ENCODE measurements around the gene DIP2B.

The DIP2B gene

GRCh38 chr12:50599366-50600095 is 94.7 kb downstream of the DIP2B start:
- TF ChIP-seq CTCF (IDR thresholded peaks at IDR 0.05; ENCODE audit: insufficient read depth, low read depth, low read length, missing control alignments): no peak
- no peak overlapping the region for H3K4me3 ChIP-seq (ENCODE audit: low read length)
- no peak for DNase-seq (ENCODE audit: low read depth)

DNA sequence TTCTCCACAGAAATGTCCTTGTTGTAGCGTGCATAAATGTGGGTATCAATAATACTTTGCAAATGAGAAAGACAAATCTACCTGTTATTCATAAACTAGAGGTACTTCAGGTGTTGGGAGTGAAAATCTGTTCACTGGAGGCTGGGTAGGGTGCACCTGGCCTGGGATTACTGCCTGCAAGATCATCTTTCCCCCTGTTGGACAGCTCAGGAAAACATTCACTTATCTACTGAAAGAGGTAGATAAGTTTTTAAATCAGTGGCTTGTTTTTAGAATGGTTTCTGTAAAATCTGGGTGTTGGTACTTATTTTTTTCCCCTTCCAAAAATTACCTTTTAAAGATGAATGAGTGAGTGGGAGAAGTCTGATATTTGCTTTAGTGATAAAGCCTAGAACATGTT is 95.6 kb downstream of the DIP2B start:
- H3K4me3 ChIP-seq (ENCODE audit: low read length): no peak overlapping the region
- DNase-seq (ENCODE audit: low read depth): no peak
- TF ChIP-seq CTCF (IDR thresholded peaks at IDR 0.05; ENCODE audit: insufficient read depth, low read depth, low read length, missing control alignments): no peak

DNA sequence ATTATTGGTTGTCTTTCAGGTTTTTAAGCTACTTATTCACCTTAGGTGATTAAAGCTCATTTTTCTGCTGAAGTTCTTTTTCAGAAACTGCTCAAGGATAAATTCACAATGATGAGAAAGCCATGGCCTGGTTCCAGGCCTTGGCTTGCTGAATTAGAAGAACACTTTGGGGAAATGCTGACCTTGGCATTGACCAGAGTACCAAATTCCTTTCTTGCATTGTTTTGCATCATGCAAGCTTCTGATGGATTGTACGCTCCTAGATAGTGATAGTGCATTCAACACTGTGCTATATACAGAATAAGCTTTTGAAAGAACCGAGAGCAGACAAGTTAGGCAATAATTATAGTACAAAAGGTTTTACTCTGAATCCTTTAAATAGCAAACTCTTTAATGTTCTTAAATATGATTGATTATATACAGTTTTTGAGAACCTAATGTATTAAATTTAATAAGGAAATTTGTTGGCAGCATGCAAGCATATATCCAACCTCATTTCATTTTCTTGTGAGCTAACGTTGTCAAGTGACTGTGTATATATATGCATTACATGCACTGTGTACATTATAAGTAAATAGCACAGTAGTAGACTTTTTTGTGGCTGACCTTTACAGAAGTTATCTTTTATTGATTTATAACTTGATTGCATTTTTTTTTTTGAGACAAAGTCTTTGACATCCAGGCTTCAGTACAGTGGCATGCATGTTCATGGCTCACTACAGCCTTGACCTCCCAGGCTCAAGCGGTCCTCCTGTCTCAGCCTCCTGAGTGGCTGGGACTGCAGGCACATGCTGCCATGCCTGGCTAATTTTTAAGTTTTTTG is 99.2 kb downstream of the DIP2B start:
- DNase-seq (ENCODE audit: low read depth): no peak
- no peak overlapping the region for H3K4me3 ChIP-seq (ENCODE audit: low read length)
- no peak for TF ChIP-seq CTCF (IDR thresholded peaks at IDR 0.05; ENCODE audit: insufficient read depth, low read depth, low read length, missing control alignments)

DNA sequence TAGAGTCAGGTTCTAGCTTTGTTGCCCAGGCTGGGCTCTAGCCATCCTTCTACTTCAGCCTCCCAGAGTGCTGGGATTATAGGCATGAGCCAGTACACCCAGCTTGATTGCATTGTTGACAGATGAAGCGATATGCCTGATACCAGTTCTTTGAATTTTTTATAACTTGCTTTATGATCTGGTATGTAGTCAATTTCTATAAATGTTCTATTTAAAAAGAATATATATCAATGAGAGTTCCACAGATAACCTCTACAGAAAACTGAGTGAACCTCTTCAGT is 99.8 kb downstream of the DIP2B start:
- no peak for TF ChIP-seq CTCF (IDR thresholded peaks at IDR 0.05; ENCODE audit: insufficient read depth, low read depth, low read length, missing control alignments)
- no peak for DNase-seq (ENCODE audit: low read depth)
- no peak overlapping the region for H3K4me3 ChIP-seq (ENCODE audit: low read length)

GRCh38 chr12:50606675-50607375 is 102.0 kb downstream of the DIP2B start:
- DNase-seq (ENCODE audit: low read depth): no peak
- H3K4me3 ChIP-seq (ENCODE audit: low read length): no peak overlapping the region
- no peak for TF ChIP-seq CTCF (IDR thresholded peaks at IDR 0.05; ENCODE audit: insufficient read depth, low read depth, low read length, missing control alignments)

DNA sequence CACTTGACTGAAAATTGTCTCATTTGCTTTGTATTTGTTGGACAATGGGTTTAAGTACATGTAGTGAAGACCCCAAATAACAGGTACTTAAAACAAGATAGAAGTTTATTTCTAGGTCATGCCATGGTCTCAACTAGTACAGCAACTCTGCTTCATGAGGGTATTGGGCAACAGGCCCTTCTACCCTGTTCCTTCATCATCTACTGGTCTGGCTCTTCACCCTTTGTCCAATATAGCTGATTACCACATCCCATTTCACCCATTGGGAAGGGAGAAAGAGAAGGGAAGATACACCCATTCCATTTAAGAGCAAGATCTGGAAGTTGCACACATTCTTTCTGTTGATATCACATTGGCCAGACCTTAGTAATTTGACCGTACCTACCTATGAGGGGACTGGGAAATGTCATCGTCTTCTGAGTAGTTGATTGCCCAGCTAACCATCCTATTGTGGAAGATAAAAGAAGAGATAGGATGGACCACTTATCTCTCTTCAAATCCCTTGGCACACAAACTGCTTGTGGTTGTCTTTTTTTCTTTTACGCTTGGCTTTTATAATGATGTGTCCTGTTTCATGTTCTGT is 104.6 kb downstream of the DIP2B start:
- DNase-seq (ENCODE audit: low read depth): no peak
- no peak for TF ChIP-seq CTCF (IDR thresholded peaks at IDR 0.05; ENCODE audit: insufficient read depth, low read depth, low read length, missing control alignments)
- H3K4me3 ChIP-seq (ENCODE audit: low read length): no peak overlapping the region

Measured in epithelial cell of esophagus (primary cell).